ENCODE measurements around the gene FANCC. TPM values are rescaled to one million over a fixed set of nuclear protein-coding genes. Genes with fewer than 3 reads are reported as not detected.

Gene FANCC
- total RNA-seq, 1 experiment from 2014 or later = 19.4 TPM

GRCh38 chr9:95055334-95055850 is 262.1 kb downstream of the FANCC start:
- DNase-seq (ENCODE audit: low read depth, low spot score) (no peak), ATAC-seq (no peak)
- Histone ChIP-seq H3K9ac (ENCODE audit: low read length) (no peak overlapping the region), H4K20me1 (ENCODE audit: insufficient read depth) (no peaks in the 10 kb centered on the region), H2AFZ (ENCODE audit: low read depth, low read length, poor library complexity, severe bottlenecking) (no peak overlapping the region), H3K9me3 (ENCODE audit: control insufficient read depth in 1 of 2, insufficient read depth in 1 of 2, low read depth in 1 of 2, low read length in 2 of 2) (no peaks in the 10 kb centered on the region), H3K27me3 (ENCODE audit: insufficient read depth, low read length) (no peaks in the 10 kb centered on the region), H3K79me2 (ENCODE audit: insufficient read depth, low read length) (no peaks in the 10 kb centered on the region), H3K4me2 (ENCODE audit: low read length) (no peak overlapping the region), H3K27ac (ENCODE audit: low read depth, low read length) (no peak overlapping the region), H3K4me3 (replicated peaks in 1 of 2; ENCODE audit: low read depth in 1 of 2, low read length in 2 of 2) (no peak overlapping the region), H3K4me1 (ENCODE audit: control insufficient read depth in 1 of 2, insufficient read depth in 2 of 2, low read length in 2 of 2) (no peaks in the 10 kb centered on the region), H3K9me2 (ENCODE audit: insufficient read depth) (no peaks in the 10 kb centered on the region), H3K36me3 (ENCODE audit: control insufficient read depth in 1 of 2, insufficient read depth in 2 of 2, low read length in 2 of 2) (no peaks in the 10 kb centered on the region)
- ChIA-PET POLR2A (no interaction called here), RAD21 (ENCODE audit: low non-redundant PET in 1 of 2, low total read pairs in 2 of 2, uncharacterized antibody in 2 of 2, unreplicated experiment in 2 of 2) (no interaction called here), CTCF (no interaction called here)
- TF ChIP-seq YY1 (IDR thresholded peaks at IDR 0.05; ENCODE audit: extremely low read depth, insufficient replicate concordance, low read depth, low read length) (no peak), CEBPB (IDR thresholded peaks at IDR 0.05; ENCODE audit: low read depth) (no peak), FOSL1 (IDR thresholded peaks at IDR 0.05; ENCODE audit: low read depth) (no peak), RAD21 (IDR thresholded peaks at IDR 0.05; ENCODE audit: low read depth) (no peak), CBX3 (IDR thresholded peaks at IDR 0.05; ENCODE audit: low read depth) (no peak), EGR1 (IDR thresholded peaks at IDR 0.05; ENCODE audit: low read depth) (no peak), EZH2phosphoT487 (IDR thresholded peaks at IDR 0.05; ENCODE audit: borderline replicate concordance) (no peak), ELF1 (IDR thresholded peaks at IDR 0.05; ENCODE audit: borderline replicate concordance, low read depth) (no peak), POLR2AphosphoS5 (IDR thresholded peaks at IDR 0.05; ENCODE audit: low read depth, low read length) (no peak), SIN3A (IDR thresholded peaks at IDR 0.05; ENCODE audit: low read depth) (no peak), EZH2 (IDR thresholded peaks at IDR 0.05) (no peak), CTCF (IDR thresholded peaks at IDR 0.05 in 2 of 3, conservative IDR thresholded peaks at IDR 0.05 in 1 of 3; ENCODE audit: borderline replicate concordance in 1 of 3, insufficient read depth in 1 of 3, low read depth in 2 of 3, low read length in 2 of 3) (no peak), TCF7L2 (IDR thresholded peaks at IDR 0.05; ENCODE audit: borderline replicate concordance, extremely low read depth, insufficient read depth, insufficient read length) (no peak)
- TF ChIP-seq, protein P1, sequence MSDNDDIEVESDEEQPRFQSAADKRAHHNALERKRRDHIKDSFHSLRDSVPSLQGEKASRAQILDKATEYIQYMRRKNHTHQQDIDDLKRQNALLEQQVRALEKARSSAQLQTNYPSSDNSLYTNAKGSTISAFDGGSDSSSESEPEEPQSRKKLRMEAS (IDR thresholded peaks at IDR 0.05) = no peak
- TF ChIP-seq, protein P2, sequence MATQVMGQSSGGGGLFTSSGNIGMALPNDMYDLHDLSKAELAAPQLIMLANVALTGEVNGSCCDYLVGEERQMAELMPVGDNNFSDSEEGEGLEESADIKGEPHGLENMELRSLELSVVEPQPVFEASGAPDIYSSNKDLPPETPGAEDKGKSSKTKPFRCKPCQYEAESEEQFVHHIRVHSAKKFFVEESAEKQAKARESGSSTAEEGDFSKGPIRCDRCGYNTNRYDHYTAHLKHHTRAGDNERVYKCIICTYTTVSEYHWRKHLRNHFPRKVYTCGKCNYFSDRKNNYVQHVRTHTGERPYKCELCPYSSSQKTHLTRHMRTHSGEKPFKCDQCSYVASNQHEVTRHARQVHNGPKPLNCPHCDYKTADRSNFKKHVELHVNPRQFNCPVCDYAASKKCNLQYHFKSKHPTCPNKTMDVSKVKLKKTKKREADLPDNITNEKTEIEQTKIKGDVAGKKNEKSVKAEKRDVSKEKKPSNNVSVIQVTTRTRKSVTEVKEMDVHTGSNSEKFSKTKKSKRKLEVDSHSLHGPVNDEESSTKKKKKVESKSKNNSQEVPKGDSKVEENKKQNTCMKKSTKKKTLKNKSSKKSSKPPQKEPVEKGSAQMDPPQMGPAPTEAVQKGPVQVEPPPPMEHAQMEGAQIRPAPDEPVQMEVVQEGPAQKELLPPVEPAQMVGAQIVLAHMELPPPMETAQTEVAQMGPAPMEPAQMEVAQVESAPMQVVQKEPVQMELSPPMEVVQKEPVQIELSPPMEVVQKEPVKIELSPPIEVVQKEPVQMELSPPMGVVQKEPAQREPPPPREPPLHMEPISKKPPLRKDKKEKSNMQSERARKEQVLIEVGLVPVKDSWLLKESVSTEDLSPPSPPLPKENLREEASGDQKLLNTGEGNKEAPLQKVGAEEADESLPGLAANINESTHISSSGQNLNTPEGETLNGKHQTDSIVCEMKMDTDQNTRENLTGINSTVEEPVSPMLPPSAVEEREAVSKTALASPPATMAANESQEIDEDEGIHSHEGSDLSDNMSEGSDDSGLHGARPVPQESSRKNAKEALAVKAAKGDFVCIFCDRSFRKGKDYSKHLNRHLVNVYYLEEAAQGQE (IDR thresholded peaks at IDR 0.05; ENCODE audit: low read depth) = no peak
- intact Hi-C loops (cut with micrococcal nuclease) = no loop called here
- no TSS peak for BruUV-seq (replicated peaks)
